Measurements from ENCODE around the gene C1orf56.

GRCh38 chr1:151003180-151003579, 44.4 kb upstream of the C1orf56 start:
- no peak for TF ChIP-seq POLR2A (IDR thresholded peaks at IDR 0.05)
- no peak for TF ChIP-seq CTCF (IDR thresholded peaks at IDR 0.05)

Data from Peyer's patch (tissue), 4 donors.